ENCODE data around the gene TAAR2.
"Not testable (repeated sequence)": the region's sequence is repeated elsewhere in the genome, so short reads cannot be mapped to it uniquely, and the experiment has no call there.

The TAAR2 gene

GRCh38 chr6:132614554-132614953 lies 9.5 kb downstream of the TAAR2 start:
- no peak overlapping the region for H3K4me3 ChIP-seq (ENCODE audit: low read depth, low read length)

- H3K4me3 ChIP-seq (ENCODE audit: low read depth, low read length): no peak overlapping the region
These were observed 11.5 kb downstream of the TAAR2 start for GRCh38 chr6:132612449-132613108.

GRCh38 chr6:132611616-132612015 lies 12.5 kb downstream of the TAAR2 start:
- no peak overlapping the region for H3K4me3 ChIP-seq (ENCODE audit: low read depth, low read length)

GRCh38 chr6:132607544-132608233 lies 16.4 kb downstream of the TAAR2 start:
- H3K4me3 ChIP-seq (ENCODE audit: low read depth, low read length): no peak overlapping the region

GRCh38 chr6:132604635-132605152 lies 19.4 kb downstream of the TAAR2 start:
- H3K4me3 ChIP-seq (ENCODE audit: low read depth, low read length): no peak overlapping the region

- H3K4me3 ChIP-seq (ENCODE audit: low read depth, low read length): not testable (repeated sequence)
These were observed 23.2 kb downstream of the TAAR2 start for GRCh38 chr6:132600900-132601299.

- no peak overlapping the region for H3K4me3 ChIP-seq (ENCODE audit: low read depth, low read length)
These were observed 25.6 kb downstream of the TAAR2 start for GRCh38 chr6:132598473-132598872.

- no peak overlapping the region for H3K4me3 ChIP-seq (ENCODE audit: low read depth, low read length)
These were observed 27.9 kb downstream of the TAAR2 start for GRCh38 chr6:132596201-132596600.

GRCh38 chr6:132592855-132593254 lies 31.2 kb downstream of the TAAR2 start:
- H3K4me3 ChIP-seq (ENCODE audit: low read depth, low read length): no peak overlapping the region

- H3K4me3 ChIP-seq (ENCODE audit: low read depth, low read length): no peak overlapping the region
These were observed 33.7 kb downstream of the TAAR2 start for GRCh38 chr6:132590362-132590761.

GRCh38 chr6:132589454-132589853 lies 34.6 kb downstream of the TAAR2 start, which contains the start of gene TAAR5:
Gene TAAR5, minus strand, starts transcription at chr6:132589741. Its CDS starts 55 bp downstream, at chr6:132589686.
- no peak within 1 kb of the TSS for H3K4me3 ChIP-seq (ENCODE audit: low read depth, low read length)

GRCh38 chr6:132587424-132587823 lies 36.7 kb downstream of the TAAR2 start:
- H3K4me3 ChIP-seq (ENCODE audit: low read depth, low read length): no peak overlapping the region

GRCh38 chr6:132584698-132585097 lies 39.4 kb downstream of the TAAR2 start:
- no peak overlapping the region for H3K4me3 ChIP-seq (ENCODE audit: low read depth, low read length)

GRCh38 chr6:132571774-132572173 lies 52.3 kb downstream of the TAAR2 start:
- no peak overlapping the region for H3K4me3 ChIP-seq (ENCODE audit: low read depth, low read length)

GRCh38 chr6:132570221-132570777 lies 53.8 kb downstream of the TAAR2 start, which contains the start of gene TAAR6:
Gene TAAR6, plus strand, starts transcription at chr6:132570322. Its CDS starts 0 bp downstream, at chr6:132570322.
- H3K4me3 ChIP-seq (ENCODE audit: low read depth, low read length): no peak within 1 kb of the TSS

GRCh38 chr6:132569170-132569569 lies 54.9 kb downstream of the TAAR2 start:
- H3K4me3 ChIP-seq (ENCODE audit: low read depth, low read length): no peak overlapping the region

- H3K4me3 ChIP-seq (ENCODE audit: low read depth, low read length): no peak overlapping the region
These were observed 55.5 kb downstream of the TAAR2 start for GRCh38 chr6:132568611-132569010.

- no peak overlapping the region for H3K4me3 ChIP-seq (ENCODE audit: low read depth, low read length)
These were observed 56.5 kb downstream of the TAAR2 start for GRCh38 chr6:132567566-132567965.
